Measurements from ENCODE around the gene SYVN1.

- TF ChIP-seq EP300 (IDR thresholded peaks at IDR 0.05; ENCODE audit: borderline replicate concordance in 1 of 2, low read depth in 1 of 2, low read length in 1 of 2) (no peak), CTCF (IDR thresholded peaks at IDR 0.05) (no peak), NRF1 (IDR thresholded peaks at IDR 0.05; ENCODE audit: low read depth, low read length) (no peak), ZBTB33 (IDR thresholded peaks at IDR 0.05; ENCODE audit: borderline replicate concordance, low read depth) (no peak), YY1 (IDR thresholded peaks at IDR 0.05; ENCODE audit: low read depth) (no peak), POLR2AphosphoS5 (IDR thresholded peaks at IDR 0.05; ENCODE audit: low read depth, low read length) (no peak), MAX (IDR thresholded peaks at IDR 0.05; ENCODE audit: low read depth) (no peak), JUND (IDR thresholded peaks at IDR 0.05) (no peak), RAD21 (IDR thresholded peaks at IDR 0.05; ENCODE audit: low read length) (no peak), EZH2phosphoT487 (IDR thresholded peaks at IDR 0.05; ENCODE audit: borderline replicate concordance, low read depth) (no peak), RCOR1 (IDR thresholded peaks at IDR 0.05; ENCODE audit: low read length) (no peak), MXI1 (IDR thresholded peaks at IDR 0.05; ENCODE audit: low read depth, low read length) (no peak)
These were observed 8.9 kb downstream of the SYVN1 start for GRCh38 chr11:65125197-65126056.
